Measurements from ENCODE around the gene ZC3H7A. TPM values are rescaled to one million over a fixed set of nuclear protein-coding genes. Genes with fewer than 3 reads are reported as not detected.

The ZC3H7A gene
- total and polyA plus RNA-seq, 10 of the 15 experiments (the other 5 are each of a cell fraction or from before 2014, with no cell fraction given) = 46.3 to 188 (median 68.6) TPM

DNA sequence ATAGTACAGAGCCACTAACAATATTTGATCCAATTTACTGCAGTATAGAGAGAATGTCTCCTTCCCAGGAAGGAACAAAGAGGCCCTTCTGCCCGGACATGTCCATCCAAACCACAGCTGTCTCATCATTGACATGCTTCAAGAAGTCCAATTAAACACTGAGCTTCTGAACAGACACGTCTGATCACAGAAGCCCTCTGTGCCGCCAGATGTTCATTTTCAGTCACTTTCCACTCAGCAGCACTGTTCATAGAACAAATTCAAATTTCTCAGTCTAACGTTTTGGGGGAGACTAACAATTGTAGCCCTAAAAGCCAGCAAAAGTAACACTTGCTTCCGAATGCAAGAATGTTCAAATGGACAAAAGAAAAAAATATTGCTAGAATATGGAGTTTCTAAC is 15.3 kb downstream of the ZC3H7A start (continued):
- no peak for TF ChIP-seq SUPT20H (IDR thresholded peaks at IDR 0.05; ENCODE audit: borderline replicate concordance, control insufficient read depth, low read depth, low read length)
- peak; percentile 75 for TF ChIP-seq BCL11A (IDR thresholded peaks at IDR 0.05; ENCODE audit: low read depth, low read length)
- no peak for TF ChIP-seq ASH2L (IDR thresholded peaks at IDR 0.05; ENCODE audit: borderline replicate concordance, low read depth)
- no peak for TF ChIP-seq HDGF (IDR thresholded peaks at IDR 0.05)
- no peak for TF ChIP-seq STAT3 (IDR thresholded peaks at IDR 0.05; ENCODE audit: low read depth, low read length)
- TF ChIP-seq SP1 (IDR thresholded peaks at IDR 0.05; ENCODE audit: low read depth, low read length) = no peak
- no peak for TF ChIP-seq BRCA1 (IDR thresholded peaks at IDR 0.05; ENCODE audit: low read depth, low read length)
- TF ChIP-seq CHD2 (IDR thresholded peaks at IDR 0.05; ENCODE audit: borderline replicate concordance, low read depth, low read length) = no peak
- TF ChIP-seq SIN3A (IDR thresholded peaks at IDR 0.05; ENCODE audit: low read depth, low read length) = 0 out of 2 replicates have a peak, but pooled peaks have one; percentile 3
- TF ChIP-seq, protein P1, sequence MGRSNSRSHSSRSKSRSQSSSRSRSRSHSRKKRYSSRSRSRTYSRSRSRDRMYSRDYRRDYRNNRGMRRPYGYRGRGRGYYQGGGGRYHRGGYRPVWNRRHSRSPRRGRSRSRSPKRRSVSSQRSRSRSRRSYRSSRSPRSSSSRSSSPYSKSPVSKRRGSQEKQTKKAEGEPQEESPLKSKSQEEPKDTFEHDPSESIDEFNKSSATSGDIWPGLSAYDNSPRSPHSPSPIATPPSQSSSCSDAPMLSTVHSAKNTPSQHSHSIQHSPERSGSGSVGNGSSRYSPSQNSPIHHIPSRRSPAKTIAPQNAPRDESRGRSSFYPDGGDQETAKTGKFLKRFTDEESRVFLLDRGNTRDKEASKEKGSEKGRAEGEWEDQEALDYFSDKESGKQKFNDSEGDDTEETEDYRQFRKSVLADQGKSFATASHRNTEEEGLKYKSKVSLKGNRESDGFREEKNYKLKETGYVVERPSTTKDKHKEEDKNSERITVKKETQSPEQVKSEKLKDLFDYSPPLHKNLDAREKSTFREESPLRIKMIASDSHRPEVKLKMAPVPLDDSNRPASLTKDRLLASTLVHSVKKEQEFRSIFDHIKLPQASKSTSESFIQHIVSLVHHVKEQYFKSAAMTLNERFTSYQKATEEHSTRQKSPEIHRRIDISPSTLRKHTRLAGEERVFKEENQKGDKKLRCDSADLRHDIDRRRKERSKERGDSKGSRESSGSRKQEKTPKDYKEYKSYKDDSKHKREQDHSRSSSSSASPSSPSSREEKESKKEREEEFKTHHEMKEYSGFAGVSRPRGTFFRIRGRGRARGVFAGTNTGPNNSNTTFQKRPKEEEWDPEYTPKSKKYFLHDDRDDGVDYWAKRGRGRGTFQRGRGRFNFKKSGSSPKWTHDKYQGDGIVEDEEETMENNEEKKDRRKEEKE (IDR thresholded peaks at IDR 0.05) = no peak
- TF ChIP-seq, protein P2, sequence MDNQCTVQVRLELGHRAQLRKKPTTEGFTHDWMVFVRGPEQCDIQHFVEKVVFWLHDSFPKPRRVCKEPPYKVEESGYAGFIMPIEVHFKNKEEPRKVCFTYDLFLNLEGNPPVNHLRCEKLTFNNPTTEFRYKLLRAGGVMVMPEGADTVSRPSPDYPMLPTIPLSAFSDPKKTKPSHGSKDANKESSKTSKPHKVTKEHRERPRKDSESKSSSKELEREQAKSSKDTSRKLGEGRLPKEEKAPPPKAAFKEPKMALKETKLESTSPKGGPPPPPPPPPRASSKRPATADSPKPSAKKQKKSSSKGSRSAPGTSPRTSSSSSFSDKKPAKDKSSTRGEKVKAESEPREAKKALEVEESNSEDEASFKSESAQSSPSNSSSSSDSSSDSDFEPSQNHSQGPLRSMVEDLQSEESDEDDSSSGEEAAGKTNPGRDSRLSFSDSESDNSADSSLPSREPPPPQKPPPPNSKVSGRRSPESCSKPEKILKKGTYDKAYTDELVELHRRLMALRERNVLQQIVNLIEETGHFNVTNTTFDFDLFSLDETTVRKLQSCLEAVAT (IDR thresholded peaks at IDR 0.05) = no peak
- TF ChIP-seq BCL3 (IDR thresholded peaks at IDR 0.05; ENCODE audit: borderline replicate concordance, insufficient read depth, low read depth, low read length, poor library complexity, severe bottlenecking) = no peak
- no peak for TF ChIP-seq SPI1 (IDR thresholded peaks at IDR 0.05; ENCODE audit: borderline replicate concordance, insufficient read depth, low read depth, low read length)
- TF ChIP-seq, protein P3, sequence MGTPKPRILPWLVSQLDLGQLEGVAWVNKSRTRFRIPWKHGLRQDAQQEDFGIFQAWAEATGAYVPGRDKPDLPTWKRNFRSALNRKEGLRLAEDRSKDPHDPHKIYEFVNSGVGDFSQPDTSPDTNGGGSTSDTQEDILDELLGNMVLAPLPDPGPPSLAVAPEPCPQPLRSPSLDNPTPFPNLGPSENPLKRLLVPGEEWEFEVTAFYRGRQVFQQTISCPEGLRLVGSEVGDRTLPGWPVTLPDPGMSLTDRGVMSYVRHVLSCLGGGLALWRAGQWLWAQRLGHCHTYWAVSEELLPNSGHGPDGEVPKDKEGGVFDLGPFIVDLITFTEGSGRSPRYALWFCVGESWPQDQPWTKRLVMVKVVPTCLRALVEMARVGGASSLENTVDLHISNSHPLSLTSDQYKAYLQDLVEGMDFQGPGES (IDR thresholded peaks at IDR 0.05) = no peak
- no peak for TF ChIP-seq ZNF207 (IDR thresholded peaks at IDR 0.05; ENCODE audit: borderline replicate concordance)
- TF ChIP-seq FOXM1 (IDR thresholded peaks at IDR 0.05; ENCODE audit: low read depth, low read length) = no peak; the same call in 1 of the 2 replicates
- peak; percentile 28; the same call in 1 of the 2 replicates for TF ChIP-seq CHD1 (IDR thresholded peaks at IDR 0.05; ENCODE audit: low read depth, low read length)
- TF ChIP-seq RFX5 (IDR thresholded peaks at IDR 0.05; ENCODE audit: low read depth, low read length) = no peak
- no peak for TF ChIP-seq ESRRA (IDR thresholded peaks at IDR 0.05; ENCODE audit: low read length)
- no peak for TF ChIP-seq NR2C2 (IDR thresholded peaks at IDR 0.05; ENCODE audit: borderline replicate concordance, control insufficient read depth, insufficient read length, low read depth)
